Endothelial cell (in vitro differentiated cells): ENCODE measurements around the gene TEX11. TPM values are rescaled to one million over a fixed set of nuclear protein-coding genes. Genes with fewer than 3 reads are reported as not detected.
"Not testable (repeated sequence)": the region's sequence is repeated elsewhere in the genome, so short reads cannot be mapped to it uniquely, and the experiment has no call there.

Experiments used
- DNase-seq: peaks from one replicate; pipeline ENCODE4 v3.0.0; 2021; ENCODE audit warnings: low spot score
- H3K27ac Mint-ChIP-seq: one replicate; pipeline ENCODE4 v1.8.0; 2021; ENCODE audit warnings: mixed read lengths, inconsistent platforms; ENCODE audit not compliant: unreplicated experiment
- H3K27me3 Mint-ChIP-seq: one replicate; pipeline ENCODE4 v1.8.0; 2021; ENCODE audit warnings: mild to moderate bottlenecking, moderate library complexity, mixed read lengths, inconsistent platforms; ENCODE audit not compliant: unreplicated experiment
- H3K36me3 Mint-ChIP-seq: one replicate; pipeline ENCODE4 v1.8.0; 2021; ENCODE audit warnings: mild to moderate bottlenecking, low read depth, mixed read lengths, inconsistent platforms; ENCODE audit not compliant: unreplicated experiment
- H3K4me1 Mint-ChIP-seq: one replicate; pipeline ENCODE4 v1.8.0; 2021; ENCODE audit warnings: mild to moderate bottlenecking, mixed read lengths, inconsistent platforms; ENCODE audit not compliant: unreplicated experiment
- H3K4me3 Mint-ChIP-seq: one replicate; pipeline ENCODE4 v1.8.0; 2021; ENCODE audit warnings: mild to moderate bottlenecking, mixed read lengths, inconsistent platforms; ENCODE audit not compliant: unreplicated experiment
- H3K9me3 Mint-ChIP-seq: one replicate; pipeline ENCODE4 v1.8.0; 2021; ENCODE audit warnings: mixed read lengths, inconsistent platforms; ENCODE audit not compliant: unreplicated experiment
- CTCF ChIP-seq: fragments of 200-600 bp; sonication (generic); IDR thresholded peaks from one replicate; pipeline ENCODE4 v1.5.0; 2021; ENCODE audit warnings: antibody characterized with exemption; ENCODE audit not compliant: unreplicated experiment
- total RNA-seq: library from RNA; stranded (reverse); fragmentation: NEBNext Ultra II Directional; extraction: Animal tissue kit (Norgen Biotek cat#: 25700); gene quantifications from one replicate; pipeline ENCODE4 v1.2.1, GENCODE V29; 2021; ENCODE audit not compliant: unreplicated experiment

The TEX11 gene
- total RNA-seq, 1 donor from 2014 or later = not detected

DNA sequence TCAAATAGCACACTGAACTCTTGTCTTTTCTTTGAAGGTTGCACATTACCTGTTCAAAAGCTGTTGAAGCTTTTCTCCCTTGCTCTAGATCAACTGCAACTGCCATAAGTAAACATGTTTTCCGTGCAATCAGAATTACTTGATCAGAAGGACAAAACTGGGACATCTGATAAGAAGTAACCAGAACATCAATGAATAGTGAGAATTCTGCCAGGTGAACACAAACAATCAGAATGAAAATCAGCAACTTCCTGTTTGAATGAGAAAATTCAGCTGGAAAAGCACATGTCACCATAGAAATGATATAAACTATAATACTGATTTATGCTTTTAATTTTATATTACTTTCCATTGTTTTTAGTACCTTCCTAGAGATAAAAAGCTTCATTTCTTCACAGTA, 303.2 kb downstream of the TEX11 start:
- H3K4me1 Mint-ChIP-seq = no peaks in the 10 kb centered on the region
- no peak for TF ChIP-seq CTCF
- H3K27me3 Mint-ChIP-seq = peaks cover 2% of the 10 kb centered on the region
- H3K4me3 Mint-ChIP-seq = no peak overlapping the region
- DNase-seq = no peak
- no peak overlapping the region for H3K27ac Mint-ChIP-seq
- no peaks in the 10 kb centered on the region for H3K36me3 Mint-ChIP-seq
- no peaks in the 10 kb centered on the region for H3K9me3 Mint-ChIP-seq

GRCh38 chrX:70592091-70592490, 316.4 kb downstream of the TEX11 start:
- TF ChIP-seq CTCF = no peak
- Mint-ChIP-seq H3K36me3 (no peaks in the 10 kb centered on the region), H3K27me3 (no peaks in the 10 kb centered on the region), H3K27ac (no peak overlapping the region), H3K9me3 (no peaks in the 10 kb centered on the region), H3K4me1 (no peaks in the 10 kb centered on the region), H3K4me3 (no peak overlapping the region)
- DNase-seq = no peak

- H3K9me3 Mint-ChIP-seq, DNase-seq, H3K36me3 Mint-ChIP-seq, H3K27ac Mint-ChIP-seq, H3K4me1 Mint-ChIP-seq, H3K27me3 Mint-ChIP-seq, H3K4me3 Mint-ChIP-seq: not testable (repeated sequence)
Observed at GRCh38 chrX:70587158-70587557, 321.4 kb downstream of the TEX11 start.

DNA sequence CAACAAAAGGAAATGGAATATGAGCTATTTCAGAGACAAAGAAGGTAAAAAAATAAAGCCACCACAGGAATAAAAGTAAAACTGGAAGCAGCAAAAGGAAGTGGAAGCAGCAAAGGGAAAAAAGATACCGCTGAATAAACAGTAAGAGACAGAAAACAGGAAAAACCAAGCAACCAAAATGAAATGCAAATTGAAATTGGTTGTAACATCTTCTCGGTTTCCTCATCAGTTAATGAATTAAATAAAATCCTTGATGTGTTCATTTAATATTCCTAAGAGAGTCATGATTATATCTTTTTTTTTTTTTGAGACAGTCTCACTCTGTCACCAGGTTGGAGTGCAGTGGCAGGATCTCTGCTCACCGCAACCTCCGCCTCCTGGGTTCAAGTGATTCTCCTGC, 331.1 kb downstream of the TEX11 start:
- Mint-ChIP-seq H3K27me3 (no peaks in the 10 kb centered on the region), H3K9me3 (no peaks in the 10 kb centered on the region), H3K4me1 (no peaks in the 10 kb centered on the region), H3K4me3 (no peak overlapping the region), H3K36me3 (no peaks in the 10 kb centered on the region), H3K27ac (no peak overlapping the region)
- no peak for DNase-seq
- TF ChIP-seq CTCF = no peak

DNA sequence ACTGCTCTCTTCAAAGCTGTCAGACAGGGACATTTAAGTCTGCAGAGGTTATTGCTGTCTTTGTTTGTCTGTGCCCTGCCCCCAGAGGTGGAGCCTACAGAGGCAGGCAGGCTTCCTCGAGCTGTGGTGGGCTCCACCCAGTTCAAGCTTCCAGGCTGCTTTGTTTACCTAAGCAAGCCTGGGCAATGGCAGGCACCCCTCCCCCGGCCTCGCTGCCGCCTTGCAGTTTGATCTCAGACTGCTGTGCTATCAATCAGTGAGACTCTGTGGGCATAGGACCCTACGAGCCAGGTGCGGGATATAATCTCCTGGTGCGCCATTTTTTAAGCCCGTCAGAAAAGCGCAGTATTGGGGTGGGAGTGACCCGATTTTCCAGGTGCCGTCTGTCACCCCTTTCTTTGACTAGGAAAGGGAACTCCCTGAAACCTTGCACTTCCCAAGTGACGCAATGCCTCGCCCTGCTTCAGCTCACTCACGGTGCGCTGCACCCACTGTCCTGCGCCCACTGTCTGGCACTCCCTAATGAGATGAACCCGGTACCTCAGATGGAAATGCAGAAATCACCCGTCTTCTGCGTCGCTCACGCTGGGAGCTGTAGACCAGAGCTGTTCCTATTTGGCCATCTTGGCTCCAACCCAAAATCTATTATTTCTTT, 338.5 kb downstream of the TEX11 start:
- not testable (repeated sequence) for H3K27me3 Mint-ChIP-seq, DNase-seq, H3K27ac Mint-ChIP-seq, H3K36me3 Mint-ChIP-seq, H3K4me1 Mint-ChIP-seq, H3K9me3 Mint-ChIP-seq, H3K4me3 Mint-ChIP-seq

- H3K27me3 Mint-ChIP-seq = no peaks in the 10 kb centered on the region
- no peak for TF ChIP-seq CTCF
- no peaks in the 10 kb centered on the region for H3K9me3 Mint-ChIP-seq
- no peak for DNase-seq
- no peaks in the 10 kb centered on the region for H3K4me1 Mint-ChIP-seq
- H3K36me3 Mint-ChIP-seq = no peaks in the 10 kb centered on the region
- H3K4me3 Mint-ChIP-seq = no peak overlapping the region
- H3K27ac Mint-ChIP-seq = no peak overlapping the region
Observed at GRCh38 chrX:70554948-70555347, 353.6 kb downstream of the TEX11 start.
